ENCODE measurements around the gene PRDM2. TPM values are rescaled to one million over a fixed set of nuclear protein-coding genes. Genes with fewer than 3 reads are reported as not detected.

Gene PRDM2
- total RNA-seq, 2 experiments from 2014 or later, result 56.3 to 58.4 TPM

Other genes starting within 250 kb of the PRDM2 start
- not detected for gene LRRC38, start 186.2 kb upstream of the PRDM2 start, total RNA-seq
- gene PDPN, start 116.4 kb upstream of the PRDM2 start, total RNA-seq, result not detected

Data from activated CD4-positive, alpha-beta memory T cell treated with anti-CD3 and anti-CD28 coated beads, Interleukin-2, amount 10 ng/mL, durations not matched to agents 7 days and 5 days (primary cell).